BE2C (cell line): ENCODE results near the gene MATK.
A peak's percentile ranks its signal among the peaks of the same experiment; 100 is the strongest.

Source experiments
- DNase-seq: peaks from one replicate; pipeline ENCODE4 v3.0.0-alpha.2; 2020
- H3K27me3 ChIP-seq: fragments of 250-450 bp; sonication (Bioruptor Pico); 2 replicates; pipeline ENCODE4 v1.5.1; 2020; ENCODE audit warnings: mild to moderate bottlenecking
- H3K36me3 ChIP-seq: fragments of 250-450 bp; sonication (Bioruptor Pico); 2 replicates; pipeline ENCODE4 v1.5.1; 2020; ENCODE audit warnings: mild to moderate bottlenecking
- H3K4me1 ChIP-seq: fragments of 250-450 bp; sonication (Bioruptor Pico); 2 replicates; pipeline ENCODE4 v1.5.1; 2020
- H3K4me3 ChIP-seq: 2 replicates; pipeline ENCODE4 v1.5.1; 2011; ENCODE audit warnings: low read depth, low read length
- H3K9me3 ChIP-seq: fragments of 250-450 bp; sonication (Bioruptor Pico); 2 replicates; pipeline ENCODE4 v1.5.1; 2020
- TF ChIP-seq, protein P1 (sequence below): IDR thresholded peaks from 2 replicates; pipeline ENCODE4 v1.5.1; 2012; ENCODE audit warnings: mild to moderate bottlenecking, low read depth, low read length

MATK gene

GRCh38 chr19:3804429-3804828 lies 18.2 kb upstream of the MATK start:
- Histone ChIP-seq H3K4me3 (no peak overlapping the region), H3K27me3 (peaks cover 13% of the 10 kb centered on the region), H3K36me3 (no peaks in the 10 kb centered on the region), H3K9me3 (no peaks in the 10 kb centered on the region), H3K4me1 (no peaks in the 10 kb centered on the region; the same call in 1 of the 2 replicates)
- no peak for DNase-seq
- TF ChIP-seq, protein P1, sequence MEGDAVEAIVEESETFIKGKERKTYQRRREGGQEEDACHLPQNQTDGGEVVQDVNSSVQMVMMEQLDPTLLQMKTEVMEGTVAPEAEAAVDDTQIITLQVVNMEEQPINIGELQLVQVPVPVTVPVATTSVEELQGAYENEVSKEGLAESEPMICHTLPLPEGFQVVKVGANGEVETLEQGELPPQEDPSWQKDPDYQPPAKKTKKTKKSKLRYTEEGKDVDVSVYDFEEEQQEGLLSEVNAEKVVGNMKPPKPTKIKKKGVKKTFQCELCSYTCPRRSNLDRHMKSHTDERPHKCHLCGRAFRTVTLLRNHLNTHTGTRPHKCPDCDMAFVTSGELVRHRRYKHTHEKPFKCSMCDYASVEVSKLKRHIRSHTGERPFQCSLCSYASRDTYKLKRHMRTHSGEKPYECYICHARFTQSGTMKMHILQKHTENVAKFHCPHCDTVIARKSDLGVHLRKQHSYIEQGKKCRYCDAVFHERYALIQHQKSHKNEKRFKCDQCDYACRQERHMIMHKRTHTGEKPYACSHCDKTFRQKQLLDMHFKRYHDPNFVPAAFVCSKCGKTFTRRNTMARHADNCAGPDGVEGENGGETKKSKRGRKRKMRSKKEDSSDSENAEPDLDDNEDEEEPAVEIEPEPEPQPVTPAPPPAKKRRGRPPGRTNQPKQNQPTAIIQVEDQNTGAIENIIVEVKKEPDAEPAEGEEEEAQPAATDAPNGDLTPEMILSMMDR = no peak

DNA sequence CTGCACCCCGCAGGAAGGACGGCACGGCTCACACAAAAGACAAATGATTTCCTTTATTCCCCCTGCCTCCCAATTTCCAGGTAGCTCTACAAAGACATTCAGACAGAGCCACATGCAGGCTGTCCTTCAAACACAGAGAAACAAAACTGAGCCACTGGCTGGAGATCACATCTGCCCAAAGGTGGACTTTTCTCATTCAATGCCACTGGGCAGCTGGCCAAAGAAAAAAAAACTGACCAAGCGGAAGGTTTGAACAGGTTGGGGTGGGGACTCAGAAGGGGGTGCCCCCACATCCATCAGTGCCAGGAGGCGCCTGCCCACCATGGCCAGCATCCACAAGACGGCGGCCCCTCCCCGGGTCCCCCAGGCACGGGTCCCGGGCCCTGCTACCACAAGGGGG lies 17.8 kb upstream of the MATK start:
- Histone ChIP-seq H3K27me3 (peaks cover 13% of the 10 kb centered on the region), H3K36me3 (no peaks in the 10 kb centered on the region), H3K4me1 (no peaks in the 10 kb centered on the region; the same call in 1 of the 2 replicates), H3K9me3 (no peaks in the 10 kb centered on the region), H3K4me3 (no peak overlapping the region)
- TF ChIP-seq, protein P1 = no peak
- no peak for DNase-seq

GRCh38 chr19:3803114-3803888 lies 17.1 kb upstream of the MATK start:
- H3K36me3 ChIP-seq = no peaks in the 10 kb centered on the region
- DNase-seq = no peak
- no peaks in the 10 kb centered on the region; the same call in 1 of the 2 replicates for H3K4me1 ChIP-seq
- no peak overlapping the region for H3K4me3 ChIP-seq
- no peaks in the 10 kb centered on the region for H3K9me3 ChIP-seq
- H3K27me3 ChIP-seq = peaks cover 13% of the 10 kb centered on the region
- TF ChIP-seq, protein P1 = no peak

- Histone ChIP-seq H3K27me3 (peaks cover 13% of the 10 kb centered on the region), H3K36me3 (no peaks in the 10 kb centered on the region), H3K4me1 (no peaks in the 10 kb centered on the region; the same call in 1 of the 2 replicates), H3K9me3 (no peaks in the 10 kb centered on the region), H3K4me3 (peak overlapping the region; percentile 32)
- DNase-seq = peak; percentile 52
- TF ChIP-seq, protein P1 = peak; percentile 31
Measured at GRCh38 chr19:3801412-3802096, 15.4 kb upstream of the MATK start.

GRCh38 chr19:3800996-3801395 lies 14.8 kb upstream of the MATK start:
- peaks cover 13% of the 10 kb centered on the region for H3K27me3 ChIP-seq
- TF ChIP-seq, protein P1 = no peak
- H3K36me3 ChIP-seq = no peaks in the 10 kb centered on the region
- no peaks in the 10 kb centered on the region for H3K9me3 ChIP-seq
- no peaks in the 10 kb centered on the region; the same call in 1 of the 2 replicates for H3K4me1 ChIP-seq
- no peak for DNase-seq
- peak overlapping the region; percentile 32; the same call in 1 of the 2 replicates for H3K4me3 ChIP-seq

- Histone ChIP-seq H3K9me3 (no peaks in the 10 kb centered on the region), H3K4me1 (no peaks in the 10 kb centered on the region; the same call in 1 of the 2 replicates), H3K27me3 (peaks cover 13% of the 10 kb centered on the region), H3K36me3 (no peaks in the 10 kb centered on the region), H3K4me3 (no peak overlapping the region)
- TF ChIP-seq, protein P1 = no peak
- no peak for DNase-seq
Measured at GRCh38 chr19:3798137-3798536, 12.0 kb upstream of the MATK start.
